HG02885 (cell line): ENCODE measurements around the gene NMRK1.

Experiments
- ATAC-seq: cut with Tn5 transposase; IDR thresholded peaks from one replicate; pipeline ENCODE4 v1.9.1; 2021; ENCODE audit warnings: mild to moderate bottlenecking; ENCODE audit not compliant: unreplicated experiment, poor library complexity

Gene NMRK1

GRCh38 chr9:75104607-75105006 lies 16.7 kb upstream of the NMRK1 start:
- no peak for ATAC-seq

- no peak for ATAC-seq
Observed at GRCh38 chr9:75102177-75102790, 14.3 kb upstream of the NMRK1 start.

GRCh38 chr9:75101004-75101588 lies 13.1 kb upstream of the NMRK1 start:
- ATAC-seq = no peak

GRCh38 chr9:75096796-75097195 lies 8.8 kb upstream of the NMRK1 start:
- ATAC-seq = no peak

GRCh38 chr9:75092766-75093165 lies 4.8 kb upstream of the NMRK1 start:
- ATAC-seq = no peak

GRCh38 chr9:75090579-75090978 lies 2.6 kb upstream of the NMRK1 start:
- no peak for ATAC-seq

- ATAC-seq = no peak
Observed at GRCh38 chr9:75089373-75089766, 1.4 kb upstream of the NMRK1 start.

GRCh38 chr9:75088646-75089372 lies 854 bp upstream of the NMRK1 start:
- peak; percentile 35 for ATAC-seq

GRCh38 chr9:75087289-75087823 lies 599 bp downstream of the NMRK1 start:
- ATAC-seq = peak; percentile 20

GRCh38 chr9:75086541-75087288 lies 1.2 kb downstream of the NMRK1 start:
- ATAC-seq = no peak

GRCh38 chr9:75085640-75086039 lies 2.3 kb downstream of the NMRK1 start:
- no peak for ATAC-seq

- no peak for ATAC-seq
Observed at GRCh38 chr9:75084081-75084672, 3.8 kb downstream of the NMRK1 start.

GRCh38 chr9:75083188-75083970 lies 4.6 kb downstream of the NMRK1 start:
- no peak for ATAC-seq

- no peak for ATAC-seq
Observed at GRCh38 chr9:75081632-75082031, 6.3 kb downstream of the NMRK1 start.

GRCh38 chr9:75072895-75073294 lies 15.1 kb downstream of the NMRK1 start:
- no peak for ATAC-seq

GRCh38 chr9:75071530-75072122 lies 16.3 kb downstream of the NMRK1 start:
- peak; percentile 70 for ATAC-seq

GRCh38 chr9:75069171-75069570 lies 18.8 kb downstream of the NMRK1 start:
- no peak for ATAC-seq

- no peak for ATAC-seq
Observed at GRCh38 chr9:75067894-75068293, 20.1 kb downstream of the NMRK1 start.

GRCh38 chr9:75065510-75065909 lies 22.4 kb downstream of the NMRK1 start:
- ATAC-seq = no peak
